Left lobe of liver (tissue), 2 donors: Measurements from ENCODE around the gene CARTPT. TPM values are rescaled to one million over a fixed set of nuclear protein-coding genes. Genes with fewer than 3 reads are reported as not detected.

ENCODE experiments used
- ATAC-seq: fragments of 200-7000 bp; cut with Tn5 transposase; one replicate; pipeline ENCODE4 v1.9.1; 2020; ENCODE audit warnings: mild to moderate bottlenecking, moderate library complexity
- DNase-seq: peaks from one replicate; pipeline ENCODE4 v3.0.0-alpha.2; 2020; ENCODE audit warnings: low spot score
- total RNA-seq: library from RNA; stranded (reverse); gene quantifications from one replicate; pipeline ENCODE4 v1.2.1, GENCODE V29; 2021
- donor health status: DM: no; HTN: no; CAD: no; lungs with moderate emphysema.
- donor health status: DM: no; HTN: yes; CAD: no.

The CARTPT gene
- total RNA-seq, 1 donor from 2014 or later, result not detected

GRCh38 chr5:71734141-71734540 lies 15.1 kb downstream of the CARTPT start:
- ATAC-seq, result no peak
- DNase-seq, result no peak

DNA sequence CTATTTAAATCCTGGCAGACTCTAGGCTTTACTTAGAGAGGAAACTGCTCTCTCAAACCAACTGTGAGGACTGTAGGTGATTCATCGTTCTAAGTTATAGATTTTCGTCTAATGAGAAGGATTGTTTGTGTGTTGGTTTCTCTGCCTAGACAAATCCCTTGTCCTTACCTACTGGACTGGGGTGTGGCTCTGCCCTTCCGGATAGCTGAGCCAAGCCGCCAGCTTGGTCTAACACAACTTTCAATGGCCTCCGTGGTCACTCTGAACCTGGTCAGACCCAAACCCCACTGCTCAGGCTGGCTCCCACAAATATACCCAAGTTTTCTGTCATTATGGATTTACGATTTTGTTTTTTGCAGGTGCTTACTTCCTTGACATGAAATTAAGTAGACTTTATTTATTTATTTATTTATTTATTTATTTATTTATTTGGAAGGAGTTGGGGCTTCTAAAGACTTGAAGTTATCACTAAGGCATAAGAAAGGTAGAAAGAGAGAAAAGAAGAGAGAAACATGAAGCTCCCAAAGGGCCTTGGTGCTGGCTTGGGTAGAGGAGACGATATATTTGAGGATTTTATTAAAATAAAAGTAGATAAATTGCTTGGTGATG lies 19.0 kb downstream of the CARTPT start:
- ATAC-seq (no peak), DNase-seq (no peak)

- DNase-seq (no peak), ATAC-seq (no peak)
Observed at GRCh38 chr5:71738662-71739361, 19.7 kb downstream of the CARTPT start.

DNA sequence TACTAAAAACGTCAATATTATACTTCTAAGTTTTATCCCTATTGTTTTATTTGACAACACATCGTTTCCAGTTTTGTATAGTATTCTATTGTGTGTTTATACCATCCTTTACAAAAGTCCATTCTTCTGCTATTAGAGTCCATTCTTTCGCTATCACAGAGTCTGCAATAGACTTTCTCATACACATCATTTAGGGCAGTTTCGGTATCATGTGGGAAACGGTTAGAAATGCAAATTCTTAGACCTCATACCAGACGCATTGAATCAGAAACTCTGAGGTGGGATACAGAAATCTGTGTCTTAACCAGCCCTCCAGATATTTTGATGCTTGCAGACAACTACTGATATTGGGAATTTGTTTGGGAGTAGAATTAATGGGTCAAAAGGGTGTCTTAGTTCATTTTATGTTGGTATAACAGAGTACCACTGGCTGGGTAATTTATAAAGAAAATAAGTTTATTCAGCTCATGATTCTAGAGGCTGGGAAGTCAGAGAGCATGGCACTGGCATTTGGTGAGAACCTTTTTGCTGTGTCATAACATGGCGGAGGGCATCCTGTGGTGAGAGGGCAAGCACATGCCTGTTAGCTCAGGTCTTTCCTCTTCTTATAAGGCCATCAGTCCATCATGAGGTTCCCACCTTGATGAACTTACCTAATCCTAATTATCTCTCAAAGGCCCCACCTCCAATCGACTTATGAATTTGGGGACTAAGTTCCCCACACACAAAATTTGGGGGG lies 21.1 kb downstream of the CARTPT start:
- no peak for DNase-seq
- no peak for ATAC-seq

DNA sequence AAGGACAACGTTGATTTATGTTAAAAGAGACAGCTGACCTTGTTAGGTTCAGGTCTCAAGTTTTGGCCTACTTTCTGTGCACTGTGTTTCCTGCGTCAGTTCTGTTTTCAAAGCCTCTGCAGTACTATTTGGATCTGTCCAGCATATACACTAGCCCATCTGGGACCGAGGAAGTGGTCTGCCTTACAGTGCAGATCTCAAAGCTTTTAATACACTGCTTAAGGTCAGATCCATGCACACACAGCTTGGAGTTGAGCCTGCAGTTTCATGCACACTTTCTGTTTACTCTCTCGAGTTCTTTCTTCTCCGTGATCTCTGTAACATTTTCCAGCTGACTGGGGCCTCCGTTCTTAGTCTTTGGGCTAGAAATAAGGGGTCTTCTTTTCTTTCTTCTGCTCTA lies 24.1 kb downstream of the CARTPT start:
- ATAC-seq, result peak; percentile 22
- no peak for DNase-seq

DNA sequence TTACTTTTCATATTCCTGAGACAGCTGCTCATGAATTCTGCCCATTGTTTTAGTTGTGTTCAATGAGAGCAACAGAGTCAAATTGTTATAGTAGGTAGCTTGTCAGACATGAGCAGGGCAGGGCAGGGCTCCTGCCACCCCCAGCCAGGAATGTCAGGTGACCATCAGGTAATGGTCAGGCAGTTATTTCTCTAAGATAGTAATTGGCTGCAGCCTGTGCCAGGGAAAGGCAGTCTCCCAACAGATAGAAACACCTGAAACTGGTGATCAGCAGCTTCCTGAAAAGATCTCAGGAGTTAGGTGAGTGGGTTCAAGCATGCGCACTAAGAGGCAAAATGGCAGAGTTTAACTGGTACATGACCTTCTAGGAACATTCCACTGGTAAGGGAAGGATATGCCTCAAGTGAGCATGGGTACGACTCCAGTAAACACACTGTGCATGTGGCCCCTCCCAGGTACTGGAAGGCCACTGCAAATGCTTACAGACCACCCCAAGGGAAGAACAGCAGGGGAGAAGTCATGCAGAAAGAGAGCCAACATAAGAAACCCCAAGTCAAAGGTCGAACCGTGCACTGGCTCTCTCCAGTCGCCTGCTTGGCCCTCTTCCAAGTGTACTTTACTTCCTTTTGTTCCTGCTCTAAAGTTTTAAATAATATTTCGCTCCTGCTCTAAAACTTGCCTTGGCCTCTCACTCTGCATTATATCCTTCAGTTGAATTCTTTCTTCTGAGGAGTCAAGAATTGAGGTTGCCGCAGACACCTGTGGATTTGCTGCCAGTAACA lies 25.1 kb downstream of the CARTPT start:
- ATAC-seq, result peak; percentile 40
- DNase-seq, result no peak

GRCh38 chr5:71747182-71747581 lies 28.1 kb downstream of the CARTPT start:
- DNase-seq (no peak), ATAC-seq (no peak)

- DNase-seq (no peak), ATAC-seq (no peak)
Observed at GRCh38 chr5:71748360-71748759, 29.3 kb downstream of the CARTPT start.

DNA sequence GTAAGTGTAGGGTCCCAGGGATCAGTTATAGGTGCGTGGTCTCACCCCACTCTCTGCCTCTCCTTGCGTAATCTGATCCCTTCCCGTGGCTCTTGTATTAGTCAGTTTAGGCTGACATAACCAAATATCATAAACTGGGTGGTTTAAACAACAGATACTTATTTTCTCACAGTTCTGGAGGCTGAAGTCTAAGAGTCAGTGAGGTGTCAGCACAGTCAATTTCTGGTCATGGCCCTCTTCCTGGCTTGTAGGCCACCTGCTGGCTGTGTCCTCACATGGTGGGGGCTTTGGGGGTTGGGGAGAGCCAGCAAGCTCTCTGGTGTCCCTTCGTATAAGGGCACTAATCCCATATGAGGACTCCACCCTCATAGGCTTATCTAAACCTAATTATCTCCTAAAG lies 32.3 kb downstream of the CARTPT start:
- DNase-seq (no peak), ATAC-seq (no peak)

DNA sequence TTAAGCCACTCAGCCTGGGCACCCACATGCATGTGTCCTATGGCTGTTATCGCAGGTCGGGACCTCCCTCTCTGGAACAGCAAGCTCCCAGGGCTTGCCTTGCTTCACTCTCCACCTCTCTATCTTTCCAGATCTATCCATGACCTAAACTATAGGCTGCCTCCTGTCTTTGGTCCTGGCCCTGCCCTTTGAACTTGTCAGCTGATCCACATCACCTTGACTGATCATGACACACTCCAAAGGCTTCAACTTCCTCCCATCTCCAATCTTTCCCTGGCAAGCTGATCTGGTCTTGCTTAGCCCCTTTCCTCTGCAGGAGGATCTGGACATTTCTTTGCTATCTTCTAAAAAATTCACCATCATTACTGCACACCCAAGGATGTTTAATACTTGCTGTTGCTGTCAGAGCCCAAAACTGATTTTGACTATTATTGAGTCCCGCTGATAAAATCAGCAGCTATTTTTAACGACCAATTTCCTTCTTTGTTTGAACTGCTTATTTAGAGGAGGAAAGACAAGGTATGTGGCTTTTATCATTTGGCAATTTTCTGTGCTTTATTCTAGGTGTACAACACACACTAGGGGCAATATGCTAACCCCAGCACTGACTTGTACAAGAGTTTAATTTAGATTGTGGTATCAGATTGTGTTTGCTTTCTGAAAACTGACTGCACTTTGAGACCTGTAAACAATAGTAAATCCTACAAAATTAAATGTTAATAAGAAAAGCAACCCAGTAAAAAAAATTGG lies 33.5 kb downstream of the CARTPT start:
- no peak for DNase-seq
- no peak for ATAC-seq

DNA sequence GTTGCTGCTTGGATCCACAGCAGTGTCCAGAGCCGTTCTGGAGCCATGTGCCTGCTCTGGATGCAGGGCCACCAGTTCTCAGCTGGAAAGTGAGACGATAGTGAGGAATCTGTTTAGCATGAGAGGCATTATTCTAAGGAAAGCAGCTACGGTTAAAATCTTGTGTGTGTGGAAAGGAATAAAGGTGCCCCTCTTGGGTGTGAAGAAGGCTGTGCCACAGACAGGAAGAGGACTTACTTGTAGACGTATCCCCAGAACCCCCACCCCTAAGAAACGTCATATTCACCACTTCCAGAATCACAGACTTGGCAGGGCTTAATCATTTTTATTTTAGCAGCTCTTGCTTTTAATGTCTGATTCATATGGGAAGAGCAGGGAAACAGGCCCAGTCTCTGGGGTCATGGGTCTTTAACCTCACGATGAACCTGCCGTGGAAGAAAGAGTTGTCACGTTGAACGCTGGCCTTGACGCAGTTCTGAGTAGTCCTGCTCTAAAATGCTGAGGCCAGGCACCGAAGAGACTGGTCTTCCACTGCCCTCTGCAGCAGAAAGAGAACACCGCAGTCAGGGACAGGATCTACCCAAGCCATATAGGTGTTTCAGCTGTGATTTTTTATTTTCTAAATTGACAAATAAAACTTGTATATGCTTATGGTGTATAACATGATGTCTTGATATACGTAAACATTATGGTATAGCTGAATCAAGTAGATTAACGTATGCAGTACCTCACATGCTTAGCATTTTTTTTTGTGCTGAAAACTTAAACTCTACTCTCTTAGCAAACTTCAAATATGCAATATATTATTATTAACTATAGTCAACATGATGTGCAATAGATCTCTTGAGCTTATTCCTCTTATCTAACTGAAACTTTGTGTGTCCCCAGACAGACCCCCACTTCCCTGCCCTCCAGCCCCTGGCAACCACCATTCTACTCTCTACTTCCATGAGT lies 38.8 kb downstream of the CARTPT start:
- DNase-seq (peak; percentile 78), ATAC-seq (peak; percentile 100)

- DNase-seq (no peak), ATAC-seq (no peak)
Observed at GRCh38 chr5:71762826-71763225, 43.8 kb downstream of the CARTPT start.

GRCh38 chr5:71767661-71768060 lies 48.6 kb downstream of the CARTPT start:
- DNase-seq (no peak), ATAC-seq (no peak)

DNA sequence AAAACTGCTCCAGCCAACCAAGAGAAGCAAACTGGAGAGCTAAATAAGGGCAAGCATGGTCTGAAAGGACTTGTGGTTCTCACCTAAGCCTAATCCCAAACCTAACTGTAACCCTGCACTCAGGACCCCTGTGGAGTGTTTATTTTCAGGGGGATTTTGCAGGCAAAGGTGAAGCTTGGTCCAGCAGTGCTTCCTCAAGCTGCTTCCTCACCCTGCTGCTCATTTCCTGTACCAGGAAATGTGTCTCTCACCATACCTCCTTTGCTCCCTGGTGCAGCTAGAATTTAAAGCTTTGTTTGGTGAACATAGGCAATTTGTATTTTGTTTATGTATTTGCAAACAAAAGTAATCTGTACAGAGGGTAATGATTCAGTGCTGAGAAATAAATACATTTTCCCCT lies 50.2 kb downstream of the CARTPT start:
- ATAC-seq (no peak), DNase-seq (no peak)

- no peak for DNase-seq
- no peak for ATAC-seq
Observed at GRCh38 chr5:71770381-71770780, 51.3 kb downstream of the CARTPT start.
